ENCODE measurements around the gene ANO8.
"Not testable (repeated sequence)": the region's sequence is repeated elsewhere in the genome, so short reads cannot be mapped to it uniquely, and the experiment has no call there.

The ANO8 gene, protein sequence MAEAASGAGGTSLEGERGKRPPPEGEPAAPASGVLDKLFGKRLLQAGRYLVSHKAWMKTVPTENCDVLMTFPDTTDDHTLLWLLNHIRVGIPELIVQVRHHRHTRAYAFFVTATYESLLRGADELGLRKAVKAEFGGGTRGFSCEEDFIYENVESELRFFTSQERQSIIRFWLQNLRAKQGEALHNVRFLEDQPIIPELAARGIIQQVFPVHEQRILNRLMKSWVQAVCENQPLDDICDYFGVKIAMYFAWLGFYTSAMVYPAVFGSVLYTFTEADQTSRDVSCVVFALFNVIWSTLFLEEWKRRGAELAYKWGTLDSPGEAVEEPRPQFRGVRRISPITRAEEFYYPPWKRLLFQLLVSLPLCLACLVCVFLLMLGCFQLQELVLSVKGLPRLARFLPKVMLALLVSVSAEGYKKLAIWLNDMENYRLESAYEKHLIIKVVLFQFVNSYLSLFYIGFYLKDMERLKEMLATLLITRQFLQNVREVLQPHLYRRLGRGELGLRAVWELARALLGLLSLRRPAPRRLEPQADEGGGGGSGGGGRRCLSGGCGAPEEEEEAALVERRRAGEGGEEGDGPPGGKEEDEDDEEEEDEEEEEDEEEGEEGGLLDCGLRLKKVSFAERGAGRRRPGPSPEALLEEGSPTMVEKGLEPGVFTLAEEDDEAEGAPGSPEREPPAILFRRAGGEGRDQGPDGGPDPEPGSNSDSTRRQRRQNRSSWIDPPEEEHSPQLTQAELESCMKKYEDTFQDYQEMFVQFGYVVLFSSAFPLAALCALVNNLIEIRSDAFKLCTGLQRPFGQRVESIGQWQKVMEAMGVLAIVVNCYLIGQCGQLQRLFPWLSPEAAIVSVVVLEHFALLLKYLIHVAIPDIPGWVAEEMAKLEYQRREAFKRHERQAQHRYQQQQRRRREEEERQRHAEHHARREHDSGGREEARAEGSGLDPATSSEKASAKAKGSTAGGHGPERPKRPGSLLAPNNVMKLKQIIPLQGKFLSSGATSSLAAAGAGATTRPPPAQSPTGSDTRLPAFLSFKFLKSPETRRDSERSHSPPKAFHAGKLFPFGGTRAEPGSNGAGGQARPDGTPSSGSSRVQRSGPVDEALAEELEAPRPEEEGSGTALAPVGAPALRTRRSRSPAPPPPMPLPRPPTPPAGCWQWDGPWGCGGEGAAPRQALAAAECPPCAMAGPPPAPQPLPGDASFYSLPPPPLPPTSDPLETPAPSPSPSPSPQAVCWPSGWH

DNA sequence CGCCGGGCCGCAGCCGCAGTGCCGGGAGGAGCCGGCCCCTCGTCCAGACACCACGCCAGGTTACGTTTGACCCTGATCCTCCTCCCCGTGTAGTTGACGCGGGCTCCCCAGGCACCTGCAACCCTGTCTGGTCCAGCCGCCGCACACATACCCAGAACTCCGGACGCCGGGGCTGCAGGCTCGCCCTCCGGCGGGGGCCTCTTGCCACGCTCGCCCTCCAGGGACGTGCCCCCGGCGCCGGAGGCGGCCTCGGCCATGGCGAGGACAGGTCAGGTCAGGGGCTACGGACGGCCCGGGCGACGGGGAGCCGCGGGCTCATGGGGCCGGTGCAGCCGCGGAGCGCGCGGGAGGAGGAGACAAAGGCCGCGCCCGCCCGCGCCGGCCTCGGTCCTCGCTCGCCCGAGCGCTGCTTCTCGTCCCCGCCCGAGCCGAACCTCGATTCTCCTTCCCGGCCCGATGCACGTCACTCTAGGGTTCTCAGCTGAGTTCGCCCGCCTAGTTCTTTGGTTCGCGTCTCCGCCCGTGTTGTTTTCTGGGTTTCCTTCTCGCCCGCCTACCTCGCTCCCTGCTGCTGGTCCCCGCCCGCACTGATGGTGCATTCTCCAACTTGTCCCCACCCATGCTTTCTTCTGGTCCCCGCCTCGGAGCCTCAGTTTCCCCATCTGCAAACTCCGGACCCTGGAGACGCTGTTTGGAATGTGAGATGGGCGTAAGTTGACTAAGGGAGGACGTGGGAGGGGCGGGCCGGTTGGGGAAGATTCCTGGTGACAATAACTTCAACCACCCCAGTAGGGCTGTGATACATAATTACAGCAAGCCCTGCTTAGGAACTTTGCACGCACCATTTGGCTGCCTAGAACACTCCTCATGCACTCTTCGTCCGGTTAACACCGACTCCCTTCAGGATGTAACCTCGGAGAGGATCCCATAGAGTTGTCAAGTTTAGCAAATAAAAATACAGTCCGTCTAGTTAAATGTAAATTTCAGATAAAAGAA, at the start of gene ANO8:
TSS of gene ANO8 (minus strand) at position 442 of the 996 bp plus-strand sequence. CDS start at position 257, 185 bp downstream.
- Histone ChIP-seq H3K4me1 (ENCODE audit: insufficient read depth, low read length) (peaks cover 17% of the 10 kb centered on the region), H3K36me3 (ENCODE audit: insufficient read depth, low read length) (peaks cover 26% of the 10 kb centered on the region), H3K27me3 (ENCODE audit: insufficient read depth, low read length) (no peaks in the 10 kb centered on the region), H2AFZ (ENCODE audit: low read depth, low read length) (peak within 1 kb of the TSS; percentile 77), H3K9me3 (ENCODE audit: low read length) (no peaks in the 10 kb centered on the region), H3K4me3 (ENCODE audit: low read length) (peak within 1 kb of the TSS; percentile 61)

DNA sequence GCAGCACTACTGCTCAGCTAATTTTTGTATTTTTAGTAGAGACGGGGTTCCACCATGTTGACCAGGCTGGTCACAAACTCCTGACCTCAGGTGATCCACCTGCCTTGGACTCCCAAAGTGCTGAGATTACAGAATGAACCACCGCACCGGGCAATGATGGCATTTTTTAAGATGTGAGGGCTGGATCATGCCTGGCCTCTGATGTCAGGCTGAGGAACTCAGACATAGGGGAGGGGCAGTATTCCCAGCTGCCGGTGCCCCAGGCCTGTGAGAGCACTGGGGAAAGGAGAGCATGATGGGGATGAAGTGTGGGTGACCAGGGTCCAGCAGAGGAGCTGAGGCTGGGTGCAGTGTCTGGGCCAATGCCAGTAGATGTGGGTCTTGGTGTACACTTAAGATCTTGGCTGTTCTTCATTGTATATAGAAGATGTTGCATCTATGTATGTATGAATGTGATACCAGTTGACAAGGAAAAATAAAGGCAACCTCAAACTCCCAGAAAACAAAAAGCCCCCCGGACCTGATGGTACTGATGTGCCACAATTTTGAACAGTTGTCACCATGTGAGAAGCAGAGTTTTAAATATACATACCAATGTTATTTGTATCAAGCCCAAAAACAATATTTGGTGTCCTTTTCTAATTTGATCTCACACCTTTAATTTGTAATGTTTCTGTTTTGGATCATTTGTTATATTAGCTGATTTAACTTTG, 45.9 kb upstream of the ANO8 start:
- H2AFZ ChIP-seq (ENCODE audit: low read depth, low read length), result no peak overlapping the region
- no peaks in the 10 kb centered on the region for H3K27me3 ChIP-seq (ENCODE audit: insufficient read depth, low read length)
- no peak overlapping the region for H3K4me3 ChIP-seq (ENCODE audit: low read length)
- H3K4me1 ChIP-seq (ENCODE audit: insufficient read depth, low read length), result no peaks in the 10 kb centered on the region
- H3K36me3 ChIP-seq (ENCODE audit: insufficient read depth, low read length), result no peaks in the 10 kb centered on the region
- no peaks in the 10 kb centered on the region for H3K9me3 ChIP-seq (ENCODE audit: low read length)

DNA sequence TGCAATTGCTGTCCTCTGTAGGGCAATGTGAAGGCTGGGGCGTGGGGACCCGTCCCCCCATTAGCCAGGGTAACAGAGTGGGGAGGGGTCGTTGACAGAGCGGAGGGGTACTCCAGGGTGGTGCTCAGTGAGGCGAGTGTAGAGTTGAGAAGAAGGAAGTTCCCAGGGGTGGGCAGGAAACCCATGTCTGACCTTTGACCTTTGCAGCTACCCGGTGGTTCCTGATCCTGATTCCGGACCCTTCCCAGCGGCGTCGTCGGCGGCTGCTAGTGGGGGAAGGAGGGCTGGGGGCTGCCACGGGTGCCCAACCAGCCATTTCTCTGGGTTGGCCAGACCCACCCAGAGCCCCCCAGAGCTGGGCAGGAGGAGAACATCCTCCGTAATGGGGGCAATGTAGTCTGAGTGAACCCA, 44.6 kb upstream of the ANO8 start:
- Histone ChIP-seq H3K27me3 (ENCODE audit: insufficient read depth, low read length) (no peaks in the 10 kb centered on the region), H3K4me1 (ENCODE audit: insufficient read depth, low read length) (no peaks in the 10 kb centered on the region)

DNA sequence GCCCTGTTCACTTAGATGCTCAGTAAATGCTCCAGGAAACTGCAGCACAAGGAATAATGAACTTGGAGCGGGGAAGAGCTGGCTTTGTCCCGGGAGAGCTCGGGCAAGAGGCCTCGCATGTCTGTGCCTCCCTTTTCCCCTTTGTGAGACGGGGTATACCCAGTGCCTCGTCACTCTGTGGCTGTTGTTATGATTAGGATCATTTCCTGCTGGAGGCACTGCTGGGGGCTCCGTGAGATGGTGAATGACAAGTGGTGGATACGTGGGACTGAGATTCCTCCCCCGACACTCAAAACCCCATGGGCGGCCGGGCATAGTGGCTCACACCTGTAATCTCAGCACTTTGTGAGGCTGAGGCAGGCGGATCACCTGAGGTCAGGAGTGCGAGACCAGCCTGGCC, 43.6 kb upstream of the ANO8 start:
- no peak overlapping the region for H3K4me3 ChIP-seq (ENCODE audit: low read length)
- no peaks in the 10 kb centered on the region for H3K9me3 ChIP-seq (ENCODE audit: low read length)
- H3K36me3 ChIP-seq (ENCODE audit: insufficient read depth, low read length), result no peaks in the 10 kb centered on the region
- no peaks in the 10 kb centered on the region for H3K4me1 ChIP-seq (ENCODE audit: insufficient read depth, low read length)
- no peak overlapping the region for H2AFZ ChIP-seq (ENCODE audit: low read depth, low read length)
- H3K27me3 ChIP-seq (ENCODE audit: insufficient read depth, low read length), result no peaks in the 10 kb centered on the region

More for the DNA sequence above, 44.6 kb upstream of the ANO8 start:
- no peak overlapping the region for H2AFZ ChIP-seq (ENCODE audit: low read depth, low read length)
- no peak overlapping the region for H3K4me3 ChIP-seq (ENCODE audit: low read length)
- no peaks in the 10 kb centered on the region for H3K36me3 ChIP-seq (ENCODE audit: insufficient read depth, low read length)
- no peaks in the 10 kb centered on the region for H3K9me3 ChIP-seq (ENCODE audit: low read length)

DNA sequence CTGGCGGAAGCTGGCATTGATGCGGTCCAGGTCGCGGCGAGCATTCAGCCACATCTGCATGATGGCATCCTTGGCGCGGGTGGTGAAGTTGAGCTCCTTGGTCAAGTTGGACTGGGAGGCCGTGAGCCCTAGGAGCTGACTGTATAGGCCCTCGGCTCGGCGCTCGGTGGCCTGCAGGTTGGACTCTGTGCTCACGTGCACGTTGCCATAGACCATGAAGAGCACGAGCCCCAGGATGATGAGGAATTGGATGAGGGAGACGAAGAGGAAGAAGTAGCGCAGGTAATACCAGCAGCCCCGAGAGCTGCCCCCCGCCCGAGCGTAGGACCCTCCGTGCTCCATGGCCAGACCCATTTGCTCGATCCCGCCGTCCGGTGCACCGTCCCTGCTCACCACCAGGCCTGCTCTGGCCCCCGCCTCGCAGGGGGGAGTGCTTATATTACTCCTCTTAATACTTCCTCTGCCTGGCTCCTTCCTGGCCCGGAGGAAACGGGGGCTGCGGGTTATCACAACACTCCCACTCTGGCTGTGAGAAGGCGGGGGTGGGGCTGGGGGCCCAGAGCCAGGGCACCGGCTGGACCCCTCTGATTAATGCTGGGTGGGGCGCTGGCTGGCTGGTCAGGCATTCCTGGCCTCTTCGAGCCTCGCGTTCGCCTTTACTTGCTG, 42.4 kb upstream of the ANO8 start, which contains the start of gene PLVAP:
TSS of gene PLVAP (minus strand) at position 408 of the 666 bp plus-strand sequence. CDS start at position 354, 54 bp downstream.
- H3K36me3 ChIP-seq (ENCODE audit: insufficient read depth, low read length), result no peaks in the 10 kb centered on the region
- no peaks in the 10 kb centered on the region for H3K27me3 ChIP-seq (ENCODE audit: insufficient read depth, low read length)
- no peaks in the 10 kb centered on the region for H3K4me1 ChIP-seq (ENCODE audit: insufficient read depth, low read length)
- no peak within 1 kb of the TSS for H2AFZ ChIP-seq (ENCODE audit: low read depth, low read length)
- no peaks in the 10 kb centered on the region for H3K9me3 ChIP-seq (ENCODE audit: low read length)
- H3K4me3 ChIP-seq (ENCODE audit: low read length), result no peak within 1 kb of the TSS

DNA sequence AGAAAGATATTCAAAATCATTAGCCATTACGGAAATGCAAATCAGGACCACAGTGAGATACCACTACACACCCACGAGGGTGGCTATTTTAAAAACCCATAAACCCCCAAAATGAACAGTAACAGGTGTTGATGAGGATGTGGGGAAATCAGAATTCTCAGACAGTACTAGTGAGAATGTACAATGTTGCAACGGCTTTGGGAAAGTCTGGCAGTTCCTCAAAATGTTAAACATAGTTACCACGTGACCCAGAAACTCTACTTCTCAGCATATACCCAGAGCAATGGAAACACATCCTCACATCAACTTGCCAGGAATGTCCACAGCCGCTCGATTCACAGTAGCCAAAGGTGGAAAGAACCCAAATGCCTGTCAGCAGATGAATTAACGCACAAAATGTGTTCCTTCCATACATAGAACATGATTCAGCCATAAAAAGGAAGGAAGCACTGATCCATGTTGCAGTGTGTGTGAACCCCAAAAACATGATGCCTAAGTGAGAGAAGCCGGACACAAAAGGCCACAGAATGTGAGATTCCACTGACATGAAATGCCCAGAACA, 35.5 kb upstream of the ANO8 start:
- Histone ChIP-seq H3K36me3 (ENCODE audit: insufficient read depth, low read length) (no peaks in the 10 kb centered on the region), H3K4me3 (ENCODE audit: low read length) (no peak overlapping the region), H3K4me1 (ENCODE audit: insufficient read depth, low read length) (no peaks in the 10 kb centered on the region), H2AFZ (ENCODE audit: low read depth, low read length) (no peak overlapping the region), H3K27me3 (ENCODE audit: insufficient read depth, low read length) (no peaks in the 10 kb centered on the region), H3K9me3 (ENCODE audit: low read length) (no peaks in the 10 kb centered on the region)

DNA sequence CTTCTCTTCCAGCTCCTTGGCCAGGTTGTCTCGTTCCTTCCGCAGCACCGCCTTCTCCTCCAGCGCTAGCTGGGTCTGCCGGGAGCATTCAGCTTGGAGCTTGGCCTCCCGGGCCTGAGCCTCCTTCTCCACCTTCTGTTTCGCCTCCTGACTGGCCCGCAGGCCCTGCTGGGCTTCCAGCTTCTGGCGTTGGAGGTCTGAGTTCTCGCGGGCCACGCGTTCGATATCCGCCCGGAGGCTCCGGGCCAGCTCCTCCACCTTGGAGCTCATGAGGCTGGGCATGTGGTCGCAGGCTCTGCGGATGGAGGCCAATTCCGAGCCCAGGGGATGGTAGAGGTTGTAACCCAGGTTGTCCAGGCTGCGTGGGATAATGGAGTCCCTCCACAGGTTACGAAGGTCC, 30.7 kb upstream of the ANO8 start:
- Histone ChIP-seq H3K9me3 (ENCODE audit: low read length) (no peaks in the 10 kb centered on the region), H3K27me3 (ENCODE audit: insufficient read depth, low read length) (no peaks in the 10 kb centered on the region), H3K36me3 (ENCODE audit: insufficient read depth, low read length) (no peaks in the 10 kb centered on the region), H3K4me1 (ENCODE audit: insufficient read depth, low read length) (no peaks in the 10 kb centered on the region), H2AFZ (ENCODE audit: low read depth, low read length) (no peak overlapping the region), H3K4me3 (ENCODE audit: low read length) (no peak overlapping the region)

DNA sequence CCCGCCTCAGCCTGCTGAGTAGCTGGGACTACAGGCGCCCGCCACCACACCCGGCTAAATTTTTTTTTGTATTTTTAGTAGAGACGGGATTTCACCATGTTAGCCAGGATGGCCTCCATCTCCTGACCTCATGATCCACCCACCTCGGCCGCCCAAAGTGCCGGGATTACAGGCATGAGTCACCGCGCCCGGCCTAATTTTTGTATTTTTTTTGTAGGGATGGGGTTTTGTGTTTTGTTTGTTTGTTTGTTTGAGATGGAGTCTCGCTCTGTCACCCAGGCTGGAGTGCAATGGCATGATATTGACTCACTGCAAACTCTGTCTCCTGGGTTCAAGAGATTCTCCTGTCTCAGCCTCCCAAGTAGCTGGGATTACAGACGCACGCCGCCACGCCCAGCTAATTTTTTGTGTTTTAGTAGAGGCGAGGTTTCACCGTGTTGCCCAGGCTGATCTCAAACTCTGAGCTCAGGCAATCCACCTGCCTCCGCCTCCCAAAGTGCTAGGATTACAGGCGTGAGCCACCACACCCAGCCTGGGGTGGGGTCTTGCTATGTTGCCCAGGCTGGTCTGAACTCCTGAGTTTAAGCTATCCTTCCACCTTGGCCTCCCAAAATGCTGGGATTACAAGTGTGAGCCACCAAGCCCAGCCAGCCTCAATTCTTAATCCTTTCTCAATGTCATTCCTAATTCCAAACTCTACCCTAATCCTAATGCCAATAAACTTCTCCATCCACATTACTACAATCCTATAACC, 29.4 kb upstream of the ANO8 start:
- H3K27me3 ChIP-seq (ENCODE audit: insufficient read depth, low read length); H3K9me3 ChIP-seq (ENCODE audit: low read length); H3K4me3 ChIP-seq (ENCODE audit: low read length): not testable (repeated sequence)

DNA sequence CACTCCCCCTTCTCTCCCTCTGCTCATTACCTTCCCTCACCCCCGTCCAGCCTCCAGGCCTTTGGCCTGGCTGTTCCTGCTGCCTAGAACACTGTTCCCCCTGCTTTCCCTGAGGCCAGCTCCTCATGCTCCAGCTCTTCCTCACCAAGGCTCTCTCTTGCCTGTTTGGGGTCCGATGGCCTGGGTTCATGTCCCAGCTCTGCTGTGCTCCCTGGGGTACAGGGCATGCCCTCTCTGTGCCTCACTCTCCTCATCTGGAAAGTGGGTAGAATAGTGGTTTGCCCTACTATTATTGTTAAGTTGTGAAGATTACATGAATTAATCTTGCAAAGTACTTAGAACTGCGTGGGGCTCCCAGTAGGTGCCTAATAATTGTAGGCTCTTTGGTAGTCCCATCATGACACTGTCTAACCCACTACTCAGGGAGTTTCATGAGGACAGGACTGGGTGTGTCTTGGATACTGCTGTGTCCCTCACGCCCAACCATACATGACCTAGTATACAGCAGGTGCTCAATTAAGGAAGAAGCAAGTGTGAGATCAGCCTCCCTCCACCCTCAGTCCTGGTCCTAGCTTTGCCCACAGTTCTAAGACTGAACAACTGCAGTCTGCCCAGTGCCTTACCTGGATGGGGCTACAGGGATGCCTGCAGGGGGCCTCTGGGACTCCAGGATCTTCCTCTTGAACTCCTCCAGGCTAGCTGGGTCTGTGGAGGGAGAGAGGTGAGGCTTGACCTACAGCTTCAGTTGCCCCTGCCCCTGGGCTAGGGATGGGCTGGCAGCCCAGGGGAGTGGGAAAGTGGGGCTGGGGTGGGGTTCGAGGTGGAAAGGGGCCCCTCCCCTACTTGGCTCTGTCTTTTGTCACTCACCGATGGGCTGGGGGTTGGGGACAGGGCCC, 25.5 kb upstream of the ANO8 start:
- Histone ChIP-seq H3K4me1 (ENCODE audit: insufficient read depth, low read length) (no peaks in the 10 kb centered on the region), H3K27me3 (ENCODE audit: insufficient read depth, low read length) (no peaks in the 10 kb centered on the region), H2AFZ (ENCODE audit: low read depth, low read length) (no peak overlapping the region)

More for the DNA sequence above, 29.4 kb upstream of the ANO8 start:
- not testable (repeated sequence) for H3K36me3 ChIP-seq (ENCODE audit: insufficient read depth, low read length); H3K4me1 ChIP-seq (ENCODE audit: insufficient read depth, low read length); H2AFZ ChIP-seq (ENCODE audit: low read depth, low read length)

DNA sequence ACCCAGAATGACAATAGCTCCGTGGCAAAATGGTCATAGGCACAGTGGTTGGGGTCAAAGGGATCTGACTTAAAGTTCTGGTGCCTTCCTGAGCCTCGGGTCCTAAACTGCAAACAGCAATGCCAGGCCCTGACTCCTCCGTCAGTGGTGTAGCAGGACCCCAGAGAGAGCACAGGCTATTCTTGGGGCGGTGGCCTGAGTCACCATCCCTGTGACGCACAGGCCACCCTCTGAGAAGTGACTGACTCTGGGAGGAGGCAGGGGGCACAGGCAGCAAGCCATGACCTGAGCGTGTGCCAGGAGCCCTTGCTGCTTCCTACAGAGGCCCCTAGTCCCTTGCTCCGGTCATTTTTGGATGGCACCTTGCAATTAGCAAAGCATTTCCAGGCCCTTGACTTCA, 23.7 kb upstream of the ANO8 start:
- Histone ChIP-seq H3K36me3 (ENCODE audit: insufficient read depth, low read length) (no peaks in the 10 kb centered on the region), H3K4me3 (ENCODE audit: low read length) (no peak overlapping the region), H3K4me1 (ENCODE audit: insufficient read depth, low read length) (no peaks in the 10 kb centered on the region), H3K27me3 (ENCODE audit: insufficient read depth, low read length) (no peaks in the 10 kb centered on the region), H2AFZ (ENCODE audit: low read depth, low read length) (no peak overlapping the region), H3K9me3 (ENCODE audit: low read length) (no peaks in the 10 kb centered on the region)

More for the DNA sequence above, 25.5 kb upstream of the ANO8 start:
- Histone ChIP-seq H3K36me3 (ENCODE audit: insufficient read depth, low read length) (no peaks in the 10 kb centered on the region), H3K4me3 (ENCODE audit: low read length) (no peak overlapping the region), H3K9me3 (ENCODE audit: low read length) (no peaks in the 10 kb centered on the region)

Measured in neuron (in vitro differentiated cells).